ENCODE measurements around the gene ZEB2.

GRCh38 chr2:144522897-144523595 lies 3.1 kb upstream of the ZEB2 start:
- TF ChIP-seq CTCF (CRISPR knock-in tag; IDR thresholded peaks at IDR 0.05) (no peak), MXI1 (IDR thresholded peaks at IDR 0.05; ENCODE audit: borderline replicate concordance, low read depth, low read length) (no peak), MYC (CRISPR knock-in tag; IDR thresholded peaks at IDR 0.05; ENCODE audit: borderline replicate concordance) (no peak), HNF4G (IDR thresholded peaks at IDR 0.05; ENCODE audit: borderline replicate concordance, low read depth, low read length) (no peak), HNF4G (CRISPR knock-in tag; IDR thresholded peaks at IDR 0.05; ENCODE audit: borderline replicate concordance, low read depth) (no peak), TFAP4 (IDR thresholded peaks at IDR 0.05; ENCODE audit: borderline replicate concordance, low read depth) (no peak), GABPA (IDR thresholded peaks at IDR 0.05; ENCODE audit: low read depth, low read length) (no peak), GABPA (CRISPR knock-in tag; IDR thresholded peaks at IDR 0.05; ENCODE audit: low read depth) (no peak), DZIP1 (CRISPR knock-in tag; IDR thresholded peaks at IDR 0.05) (no peak), HDAC6 (IDR thresholded peaks at IDR 0.05; ENCODE audit: low read depth, low read length) (no peak), ZNF780A (CRISPR knock-in tag; IDR thresholded peaks at IDR 0.05) (no peak), POLR2A (IDR thresholded peaks at IDR 0.05; ENCODE audit: insufficient read depth in 1 of 2, low read depth in 2 of 2, low read length in 2 of 2) (no peak), AHDC1 (CRISPR knock-in tag; IDR thresholded peaks at IDR 0.05; ENCODE audit: borderline replicate concordance) (no peak), KDM1A (CRISPR knock-in tag; IDR thresholded peaks at IDR 0.05) (no peak)

Data from HepG2 (cell line).